GM20431 (cell line): Measurements from ENCODE around the gene MDFIC2.
"Not testable (repeated sequence)": the region's sequence is repeated elsewhere in the genome, so short reads cannot be mapped to it uniquely, and the experiment has no call there.

ENCODE experiments used
- in situ Hi-C: fragments of 300-500 bp; cut with MseI, MboI; formaldehyde crosslinking; loops from one replicate; pipeline ENCODE4 v1.15.0; 2020; ENCODE audit warnings: low sequenced_read_pairs; ENCODE audit not compliant: unreplicated experiment

The MDFIC2 gene

DNA sequence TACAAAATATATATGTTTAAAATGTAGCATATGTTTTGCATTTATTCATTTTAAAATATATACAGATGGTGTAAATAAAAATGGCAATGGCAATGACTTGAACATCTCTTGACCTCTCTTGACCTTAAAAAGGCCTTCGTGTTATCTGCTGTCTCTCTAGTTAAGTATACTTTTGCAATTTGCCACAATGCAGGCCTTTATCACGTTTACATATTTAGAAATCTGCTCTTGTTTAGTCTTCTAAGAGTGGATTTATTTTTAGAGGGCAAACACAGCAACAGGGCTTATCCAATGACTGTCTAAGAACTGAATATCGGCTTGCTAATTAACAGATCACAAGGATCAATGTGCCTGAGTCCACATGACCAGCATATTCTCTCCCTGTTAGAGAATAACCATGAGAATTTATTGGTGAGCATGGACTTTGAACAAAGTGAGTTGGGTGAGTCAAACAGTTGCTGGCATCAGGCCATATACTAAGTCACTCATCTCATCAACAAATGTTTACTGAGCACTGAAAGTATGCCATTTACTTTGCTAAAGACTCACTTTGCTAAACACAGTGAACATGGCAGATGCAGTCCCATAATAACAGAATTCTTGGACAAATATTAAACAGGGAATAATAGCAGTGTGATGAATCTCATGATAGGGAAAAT lies 48.2 kb downstream of the MDFIC2 start:
- in situ Hi-C loops, result no loop called here

- in situ Hi-C loops, result no loop called here
Observed at GRCh38 chr3:70261283-70261682, 51.2 kb downstream of the MDFIC2 start.

GRCh38 chr3:70256566-70256965 lies 55.9 kb downstream of the MDFIC2 start:
- in situ Hi-C loops, result no loop called here

DNA sequence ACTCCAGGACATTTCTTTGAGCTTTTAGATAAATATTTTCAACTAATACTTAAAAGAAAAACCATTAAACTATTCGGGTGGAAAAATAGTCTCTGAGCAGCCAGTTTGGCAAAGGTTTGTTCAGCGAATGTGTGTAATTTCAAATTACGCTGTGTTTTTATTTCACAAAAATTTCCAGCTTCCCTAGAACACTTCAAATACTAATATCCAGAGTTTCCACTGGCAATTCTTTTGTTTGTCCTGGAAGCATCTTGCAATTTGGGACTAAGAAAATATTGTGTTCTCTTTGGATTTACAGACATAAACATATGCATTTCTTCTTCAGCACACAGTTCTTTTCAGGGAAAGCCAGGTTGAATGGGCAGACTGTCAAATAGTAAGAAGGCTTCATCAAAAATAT lies 61.9 kb downstream of the MDFIC2 start:
- in situ Hi-C loops, result no loop called here

DNA sequence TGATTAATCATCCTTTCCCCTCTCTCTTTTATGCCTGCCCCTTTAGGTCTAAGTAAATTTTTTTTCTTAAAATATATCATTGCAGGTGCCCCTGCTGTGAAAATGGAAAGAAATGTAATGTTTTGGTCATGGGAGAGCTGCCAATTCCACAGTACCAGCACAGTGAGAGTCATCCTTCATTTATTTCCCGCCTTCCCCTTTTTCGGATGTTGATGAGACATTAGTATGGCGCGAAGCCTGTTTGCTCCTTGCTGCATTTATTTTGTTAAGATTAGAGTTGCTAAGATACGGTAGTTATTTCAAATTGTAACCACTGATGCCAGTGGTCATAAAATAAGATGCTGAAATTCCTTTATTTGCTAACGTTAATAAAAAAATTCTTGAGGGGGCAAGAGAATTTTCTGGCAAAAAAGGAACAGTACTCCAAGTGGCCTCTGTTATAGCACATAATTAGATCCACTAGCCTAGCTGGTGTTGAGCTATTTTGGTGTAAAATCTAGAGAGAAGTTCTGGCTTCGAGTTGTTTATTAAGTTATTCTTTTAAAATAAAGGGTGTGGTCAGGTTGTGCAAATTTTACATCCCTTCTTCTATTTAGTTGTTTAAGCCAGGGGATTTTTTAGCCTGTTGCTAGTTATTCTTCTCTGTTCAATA lies 62.8 kb downstream of the MDFIC2 start:
- in situ Hi-C loops, result no loop called here

DNA sequence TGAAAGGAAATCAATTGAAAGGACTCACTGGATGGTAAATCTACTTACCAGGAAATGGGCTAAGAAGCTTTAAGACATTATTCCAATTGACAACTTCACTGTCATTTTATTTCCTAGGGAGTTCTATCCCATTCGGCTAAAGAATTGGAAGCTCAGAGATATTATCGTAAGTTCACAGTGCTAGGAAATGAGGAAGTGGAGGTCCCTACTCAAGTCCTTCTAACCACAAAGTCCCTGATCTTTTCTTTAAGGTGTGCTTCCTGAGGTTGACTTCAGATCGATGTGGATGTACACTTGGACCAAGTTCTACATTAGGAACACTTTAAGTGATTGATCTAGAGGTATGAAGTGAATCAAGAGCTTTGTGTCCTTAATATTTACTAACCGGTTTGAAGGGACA lies 63.6 kb downstream of the MDFIC2 start:
- in situ Hi-C loops, result no loop called here

GRCh38 chr3:70247955-70248354 lies 64.5 kb downstream of the MDFIC2 start:
- in situ Hi-C loops, result no loop called here

DNA sequence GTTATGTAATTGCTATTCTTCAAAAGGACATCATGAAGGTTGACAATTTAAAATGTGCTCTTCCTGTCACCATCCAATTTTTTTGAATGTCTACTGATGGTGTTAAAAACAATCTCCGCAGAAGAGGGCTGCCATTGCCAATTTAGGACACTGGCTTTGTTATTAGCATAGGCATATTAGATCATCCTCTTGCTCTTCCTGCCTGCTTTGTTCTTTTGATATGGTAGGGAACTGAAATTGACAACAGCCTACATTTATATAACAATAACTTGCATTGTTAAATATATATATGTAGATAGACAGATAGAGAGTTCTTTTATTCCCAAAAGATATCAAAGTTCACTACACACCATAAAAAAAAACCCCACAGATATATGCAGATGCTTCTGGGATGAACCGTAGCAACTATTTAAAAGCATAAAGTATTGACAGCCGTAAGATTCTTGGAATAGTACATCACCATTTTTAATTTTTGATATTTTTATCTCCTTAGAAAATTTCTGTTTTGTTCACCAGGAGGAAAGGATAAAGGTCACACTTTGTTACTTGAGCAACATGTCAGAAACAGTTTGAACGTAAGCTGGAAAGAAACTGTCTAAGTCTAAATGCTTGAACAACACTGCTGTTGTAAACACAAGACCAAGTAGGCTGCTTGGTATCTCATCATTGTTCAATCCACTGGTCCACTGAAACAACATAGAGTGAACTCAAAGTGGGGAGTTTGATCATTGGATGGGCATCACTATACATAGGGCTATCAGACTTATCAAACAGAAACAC lies 66.5 kb downstream of the MDFIC2 start:
- in situ Hi-C loops, result no loop called here

DNA sequence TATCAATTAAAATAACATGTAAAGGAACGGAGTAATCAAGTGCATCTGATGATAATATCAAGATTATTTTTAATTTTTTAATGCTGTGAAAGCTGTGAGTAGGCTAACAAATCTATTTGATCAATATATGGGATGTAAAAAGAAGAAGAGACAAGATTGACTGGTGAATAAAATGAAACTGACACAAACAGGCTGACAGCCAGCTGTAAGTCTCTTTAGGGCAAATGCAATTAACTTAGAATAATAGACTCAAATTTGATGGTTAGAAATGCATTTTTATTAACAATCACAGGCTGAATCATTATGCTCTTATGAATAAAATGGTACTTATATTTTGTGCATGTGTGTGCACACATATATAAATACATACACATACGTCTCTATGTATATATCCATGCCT lies 68.0 kb downstream of the MDFIC2 start:
- in situ Hi-C loops, result no loop called here

DNA sequence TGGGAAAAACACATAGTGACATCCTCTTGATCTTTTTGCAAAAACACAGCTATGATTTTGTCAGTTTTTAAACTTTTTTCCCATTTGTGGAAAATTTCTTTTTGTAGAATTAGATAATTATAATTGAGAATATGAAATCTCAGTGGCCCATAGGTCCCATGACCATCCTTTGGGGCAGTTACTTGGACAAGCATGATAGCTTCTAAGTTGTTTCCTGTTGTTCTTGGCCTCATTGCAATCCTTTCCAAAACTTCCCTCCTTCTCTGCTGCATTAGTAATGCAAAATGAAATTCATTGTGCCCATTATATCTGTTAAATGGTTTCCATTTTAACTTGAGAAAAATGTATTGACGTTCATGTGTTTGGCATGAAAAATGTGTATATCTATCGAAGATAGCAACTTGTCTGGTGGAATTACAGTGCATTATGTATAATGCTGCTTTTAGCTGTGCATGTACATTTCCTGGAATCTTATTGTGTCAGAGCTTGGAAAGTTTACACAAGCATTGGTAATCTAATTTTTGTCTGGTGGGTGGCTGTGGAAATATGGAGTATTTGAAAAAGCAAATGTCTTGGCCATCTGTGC lies 70.0 kb downstream of the MDFIC2 start:
- in situ Hi-C loops, result no loop called here

- in situ Hi-C loops, result no loop called here
Observed at GRCh38 chr3:70233812-70234211, 78.6 kb downstream of the MDFIC2 start.

DNA sequence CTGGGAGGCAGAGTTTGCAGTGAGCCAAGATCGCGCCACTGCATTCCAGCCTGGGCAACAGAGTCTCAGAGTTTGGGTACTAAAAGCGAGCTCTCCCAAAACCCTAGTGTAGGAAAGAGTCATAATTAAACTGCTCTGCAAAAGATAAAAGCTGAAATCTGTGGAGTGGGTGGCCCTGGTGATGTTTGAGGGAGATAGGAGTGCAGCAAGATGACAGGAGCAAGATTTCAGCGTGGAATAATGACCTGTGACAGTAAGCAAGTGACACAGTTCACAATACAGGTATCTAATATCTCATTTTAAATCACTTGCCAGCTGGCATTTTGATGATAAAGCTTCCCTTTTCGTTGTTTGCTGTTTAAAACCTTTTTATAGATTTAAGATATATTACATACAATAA lies 79.3 kb downstream of the MDFIC2 start:
- in situ Hi-C loops, result no loop called here

DNA sequence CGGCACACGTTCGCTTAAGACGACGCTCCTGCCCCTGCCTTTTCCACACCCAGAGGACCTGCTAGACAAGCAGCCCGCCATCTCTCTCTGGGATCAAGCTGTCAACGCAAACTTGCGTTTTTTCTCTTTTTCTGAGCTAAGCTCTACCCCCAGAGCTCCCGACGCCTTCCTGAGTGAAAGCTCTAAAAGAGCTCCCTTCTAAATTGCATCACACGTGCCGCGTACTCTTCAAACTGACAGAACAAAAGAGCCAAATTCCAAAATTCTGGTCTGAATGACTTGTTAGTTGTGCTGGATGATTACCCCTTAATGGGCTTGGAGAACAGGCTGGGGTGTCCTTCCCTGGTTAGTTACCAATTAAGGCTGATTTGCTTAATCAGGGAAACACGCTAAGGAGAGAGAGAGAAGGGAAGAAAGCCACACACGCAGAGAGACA lies 81.2 kb downstream of the MDFIC2 start:
- in situ Hi-C loops, result no loop called here

- in situ Hi-C loops, result no loop called here
Observed at GRCh38 chr3:70227437-70227836, 85.0 kb downstream of the MDFIC2 start.

DNA sequence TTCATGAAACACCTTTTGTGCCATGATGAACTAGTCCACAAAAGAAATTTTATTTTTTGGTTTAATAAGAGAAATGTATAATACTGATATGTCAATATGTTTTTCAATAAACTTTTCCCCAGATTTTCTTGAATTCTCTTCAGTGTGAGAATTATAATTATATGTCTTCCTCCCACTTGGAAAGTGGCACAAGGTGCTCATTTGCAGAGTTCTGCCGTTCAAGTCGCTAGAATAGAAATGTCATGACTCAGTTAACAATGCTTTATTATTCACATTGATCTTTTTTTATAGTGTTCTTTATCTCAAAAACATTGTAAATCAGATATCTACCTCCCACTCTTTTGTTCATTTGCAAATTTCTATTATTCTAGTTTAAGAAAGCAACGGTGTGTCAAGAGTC lies 87.3 kb downstream of the MDFIC2 start:
- in situ Hi-C loops, result no loop called here

DNA sequence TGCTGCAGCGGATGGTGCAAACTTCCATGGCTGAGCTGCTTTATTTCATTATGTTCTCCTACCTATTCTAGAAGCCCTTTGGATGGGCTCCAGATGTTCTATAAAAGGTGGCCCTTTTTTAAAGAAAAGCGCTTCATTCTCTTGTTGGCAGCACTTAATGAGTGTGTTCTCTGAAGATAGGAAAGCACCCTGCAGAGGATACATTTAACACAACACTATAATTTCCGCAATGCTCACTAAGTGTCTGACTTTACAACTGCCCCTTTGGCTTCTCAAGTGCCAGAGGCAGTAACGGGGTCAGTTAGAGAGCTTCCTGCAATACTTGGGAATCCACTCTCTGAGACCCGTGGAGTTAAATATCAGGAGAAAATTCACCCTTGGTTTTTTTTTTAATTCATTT lies 88.1 kb downstream of the MDFIC2 start:
- in situ Hi-C loops, result no loop called here

DNA sequence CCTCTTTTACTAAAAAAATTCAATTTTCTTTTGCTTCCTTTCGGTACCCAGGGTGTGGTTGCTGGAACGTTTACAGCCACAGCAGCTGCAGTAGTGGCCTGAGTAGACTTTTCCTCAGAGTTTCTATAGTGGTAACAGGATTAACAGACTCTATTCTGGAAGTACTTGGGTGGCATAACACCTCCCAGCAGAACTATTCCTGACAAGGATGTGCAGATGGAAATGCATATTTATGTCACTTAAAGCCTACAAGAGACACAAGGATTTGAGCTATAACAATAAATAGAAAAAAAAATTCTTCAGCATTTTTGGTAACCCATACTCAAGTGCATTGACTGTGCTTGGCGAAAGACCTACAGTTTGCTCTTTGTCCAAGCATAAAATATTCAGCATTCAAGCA lies 94.0 kb downstream of the MDFIC2 start:
- in situ Hi-C loops, result no loop called here

GRCh38 chr3:70211274-70211673 lies 101.2 kb downstream of the MDFIC2 start:
- in situ Hi-C loops, result not testable (repeated sequence)

DNA sequence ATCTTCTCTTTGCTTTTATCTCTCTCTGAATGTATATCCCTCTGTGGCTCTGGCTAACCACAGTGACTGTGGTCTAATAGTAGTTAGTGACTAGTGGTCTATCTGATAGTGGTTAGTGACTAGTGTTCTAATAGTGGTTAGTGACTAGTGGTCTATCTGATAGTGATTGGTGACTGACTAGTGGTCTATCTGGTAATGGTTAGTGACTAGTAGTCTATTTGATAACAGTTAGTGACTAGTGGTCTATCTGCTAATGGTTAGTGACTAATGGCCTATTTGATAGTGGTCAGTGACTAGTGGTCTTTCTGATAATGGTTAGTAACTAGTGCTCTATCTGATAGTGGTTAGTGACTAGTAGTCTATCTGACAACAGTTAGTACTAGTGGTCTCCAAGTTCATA lies 110.5 kb downstream of the MDFIC2 start:
- in situ Hi-C loops, result no loop called here

GRCh38 chr3:70189884-70190473 lies 122.5 kb downstream of the MDFIC2 start:
- in situ Hi-C loops, result no loop called here

DNA sequence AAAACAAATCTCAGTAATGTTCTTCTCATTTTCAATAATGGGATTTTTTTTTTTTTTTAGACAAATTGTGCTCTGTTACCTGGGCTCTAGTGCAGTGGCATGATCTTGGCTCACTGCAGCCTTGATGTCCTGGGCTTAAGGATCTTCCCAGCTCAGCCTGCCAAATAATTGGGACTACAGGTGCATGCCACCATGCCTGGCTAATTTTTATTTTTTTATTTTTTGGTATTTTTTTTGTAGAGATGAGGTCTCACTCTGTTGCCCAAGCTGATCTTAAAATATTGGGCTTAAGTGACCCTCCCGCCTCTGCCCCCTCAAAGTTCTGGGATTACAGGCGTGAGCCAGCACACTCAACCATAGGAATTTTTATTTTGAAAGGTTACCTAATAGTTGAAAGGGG lies 126.2 kb downstream of the MDFIC2 start:
- in situ Hi-C loops, result no loop called here
